GM12864 (cell line): ENCODE measurements around the gene NR3C2.
A peak's percentile ranks its signal among the peaks of the same experiment; 100 is the strongest.

Experiments
- DNase-seq: peaks from one replicate; pipeline ENCODE4 v3.0.0-alpha.2; 2011; ENCODE audit warnings: low read depth
- H3K4me3 ChIP-seq: 2 replicates; pipeline ENCODE4 v1.5.1; 2011; ENCODE audit warnings: mild to moderate bottlenecking, low read depth, low read length, control low read depth
- CTCF ChIP-seq: IDR thresholded peaks from 2 replicates; pipeline ENCODE4 v1.5.1; 2011; ENCODE audit warnings: low read depth, mild to moderate bottlenecking, moderate library complexity, low read length, control low read depth, inconsistent platforms; ENCODE audit errors: missing control alignments

The NR3C2 gene

GRCh38 chr4:148452970-148453369 is 10.8 kb upstream of the NR3C2 start:
- no peak overlapping the region for H3K4me3 ChIP-seq
- no peak for TF ChIP-seq CTCF
- DNase-seq, result no peak

GRCh38 chr4:148449921-148450320 is 7.7 kb upstream of the NR3C2 start:
- H3K4me3 ChIP-seq, result no peak overlapping the region
- no peak for TF ChIP-seq CTCF
- DNase-seq, result no peak

GRCh38 chr4:148448141-148448540 is 5.9 kb upstream of the NR3C2 start:
- TF ChIP-seq CTCF, result no peak
- no peak for DNase-seq
- H3K4me3 ChIP-seq, result no peak overlapping the region

- DNase-seq, result no peak
- H3K4me3 ChIP-seq, result no peak overlapping the region
- TF ChIP-seq CTCF, result no peak
Measured at GRCh38 chr4:148447681-148448080, 5.5 kb upstream of the NR3C2 start.

GRCh38 chr4:148445860-148446330 is 3.7 kb upstream of the NR3C2 start:
- no peak for DNase-seq
- H3K4me3 ChIP-seq, result peak overlapping the region; percentile 61
- no peak for TF ChIP-seq CTCF

GRCh38 chr4:148445071-148445859 is 3.1 kb upstream of the NR3C2 start:
- DNase-seq, result no peak
- TF ChIP-seq CTCF, result no peak
- H3K4me3 ChIP-seq, result peak overlapping the region; percentile 61
